Neural cell (in vitro differentiated cells): ENCODE measurements around the gene DCAF11.

ENCODE experiments used
- POLR2AphosphoS5 ChIP-seq: IDR thresholded peaks from 2 replicates; pipeline ENCODE4 v1.6.1; 2012
- RAD21 ChIP-seq: fragments of 450-650 bp; conservative IDR thresholded peaks from 2 replicates; pipeline ENCODE4 v1.6.1; 2014; ENCODE audit warnings: antibody characterized with exemption, mild to moderate bottlenecking, moderate library complexity
- TAF1 ChIP-seq: IDR thresholded peaks from 2 replicates; pipeline ENCODE4 v1.6.1; 2012; ENCODE audit warnings: low read depth
- TF ChIP-seq, protein P1 (sequence below): fragments of 450-650 bp; IDR thresholded peaks from 2 replicates; pipeline ENCODE4 v1.5.1; 2014; ENCODE audit warnings: antibody characterized with exemption, mild to moderate bottlenecking, moderate library complexity; ENCODE audit not compliant: poor library complexity, severe bottlenecking

DNA sequence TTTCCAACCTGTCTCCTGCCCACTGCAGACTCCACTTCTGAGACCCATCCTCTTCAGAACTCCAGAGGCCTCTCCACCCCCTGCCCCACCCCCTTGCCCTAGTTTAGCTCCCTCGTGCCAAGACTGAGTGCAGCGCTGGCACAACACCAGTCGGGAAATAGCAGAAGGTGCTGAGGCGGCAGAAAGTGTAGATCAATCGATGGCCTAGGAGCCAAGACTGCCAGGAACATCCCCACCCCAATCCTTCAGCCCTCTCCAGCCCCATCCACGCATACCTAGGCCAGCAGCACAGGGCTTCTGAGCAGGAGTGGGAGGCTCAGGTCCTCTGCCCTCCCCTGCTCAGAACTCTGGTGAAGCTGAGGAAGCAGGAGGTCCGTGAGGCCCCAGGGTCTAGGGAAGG is 42.1 kb upstream of the DCAF11 start:
- TF ChIP-seq, protein P1, sequence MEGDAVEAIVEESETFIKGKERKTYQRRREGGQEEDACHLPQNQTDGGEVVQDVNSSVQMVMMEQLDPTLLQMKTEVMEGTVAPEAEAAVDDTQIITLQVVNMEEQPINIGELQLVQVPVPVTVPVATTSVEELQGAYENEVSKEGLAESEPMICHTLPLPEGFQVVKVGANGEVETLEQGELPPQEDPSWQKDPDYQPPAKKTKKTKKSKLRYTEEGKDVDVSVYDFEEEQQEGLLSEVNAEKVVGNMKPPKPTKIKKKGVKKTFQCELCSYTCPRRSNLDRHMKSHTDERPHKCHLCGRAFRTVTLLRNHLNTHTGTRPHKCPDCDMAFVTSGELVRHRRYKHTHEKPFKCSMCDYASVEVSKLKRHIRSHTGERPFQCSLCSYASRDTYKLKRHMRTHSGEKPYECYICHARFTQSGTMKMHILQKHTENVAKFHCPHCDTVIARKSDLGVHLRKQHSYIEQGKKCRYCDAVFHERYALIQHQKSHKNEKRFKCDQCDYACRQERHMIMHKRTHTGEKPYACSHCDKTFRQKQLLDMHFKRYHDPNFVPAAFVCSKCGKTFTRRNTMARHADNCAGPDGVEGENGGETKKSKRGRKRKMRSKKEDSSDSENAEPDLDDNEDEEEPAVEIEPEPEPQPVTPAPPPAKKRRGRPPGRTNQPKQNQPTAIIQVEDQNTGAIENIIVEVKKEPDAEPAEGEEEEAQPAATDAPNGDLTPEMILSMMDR, result no peak
- TF ChIP-seq POLR2AphosphoS5 (no peak), TAF1 (no peak), RAD21 (no peak)
